Naive B cell (primary cell): Measurements from ENCODE around the gene FBXW7. TPM values are rescaled to one million over a fixed set of nuclear protein-coding genes. Genes with fewer than 3 reads are reported as not detected.
A peak's percentile ranks its signal among the peaks of the same experiment; 100 is the strongest.

ENCODE experiments used
- ATAC-seq, 2 donors: fragments of 150-1000 bp; cut with Tn5 transposase; 2 replicates each; pipeline ENCODE4 v1.10.0; 2021; ENCODE audit warnings: low read depth in 2 of 2, mild to moderate bottlenecking in 2 of 2, moderate library complexity in 2 of 2
- DNase-seq: peaks from one replicate; pipeline ENCODE4 v3.0.0; 2022
- H3K27ac Mint-ChIP-seq, 6 donors: one replicate each; pipeline ENCODE4 v1.8.0; 2020 to 2022; ENCODE audit warnings: mild to moderate bottlenecking in 6 of 6, mixed read lengths in 6 of 6, moderate library complexity in 5 of 6, inconsistent platforms in 2 of 6
- H3K27me3 Mint-ChIP-seq, 3 donors: one replicate each; pipeline ENCODE4 v1.8.0; 2021 to 2022; ENCODE audit warnings: mixed read lengths in 3 of 3, mild to moderate bottlenecking in 1 of 3
- H3K36me3 Mint-ChIP-seq, 2 donors: one replicate each; pipeline ENCODE4 v1.8.0; 2020 to 2022; ENCODE audit warnings: mixed read lengths in 2 of 2, inconsistent platforms in 1 of 2, mild to moderate bottlenecking in 1 of 2
- H3K4me1 Mint-ChIP-seq, 3 donors: one replicate each; pipeline ENCODE4 v1.8.0; 2020 to 2022; ENCODE audit warnings: mixed read lengths in 3 of 3, inconsistent platforms in 1 of 3, mild to moderate bottlenecking in 1 of 3, moderate library complexity in 1 of 3
- H3K4me3 Mint-ChIP-seq, 8 donors: one replicate each; pipeline ENCODE4 v1.8.0; 2020 to 2022; ENCODE audit warnings: mild to moderate bottlenecking in 8 of 8, mixed read lengths in 8 of 8, moderate library complexity in 8 of 8, inconsistent platforms in 2 of 8
- H3K9me3 Mint-ChIP-seq, 7 donors: one replicate each; pipeline ENCODE4 v1.8.0; 2020 to 2022; ENCODE audit warnings: mixed read lengths in 7 of 7, mild to moderate bottlenecking in 5 of 7, inconsistent platforms in 2 of 7, moderate library complexity in 1 of 7
- polyA plus RNA-seq, 6 donors: library from polyadenylated mRNA; unstranded; fragments of 300-500 nt; fragmentation: Illumina TruSeq; gene quantifications; one replicate each; pipeline ENCODE4 v1.2.3, GENCODE V29; 2021; ENCODE audit warnings: low read depth in 6 of 6

FBXW7 gene
- polyA plus RNA-seq, 6 donors from 2014 or later = 35.6 to 64.2 (median 39.0) TPM

DNA sequence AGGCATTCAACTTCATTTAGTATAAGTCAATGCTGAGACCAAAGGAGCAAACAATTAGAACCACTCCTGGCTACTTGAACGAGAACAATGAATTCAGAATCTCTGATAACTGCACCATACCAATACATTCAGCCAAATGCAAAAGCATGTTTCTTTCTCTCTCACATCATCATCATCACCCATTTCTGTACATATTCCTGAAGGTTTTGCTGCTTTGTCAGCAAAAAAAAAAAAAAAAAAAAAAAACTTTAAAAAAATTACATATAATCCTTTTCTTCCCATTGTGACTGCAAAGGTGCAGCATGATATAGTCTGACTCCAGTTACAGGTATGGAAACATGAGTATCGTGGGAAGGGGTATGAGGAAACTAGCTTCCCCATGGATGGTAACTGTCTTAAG, 35.6 kb downstream of the FBXW7 start:
- Mint-ChIP-seq H3K9me3 (no peaks in the 10 kb centered on the region), H3K4me3 (no peak overlapping the region), H3K27ac (no peak overlapping the region), H3K4me1 (peaks cover 21 to 40% (median 27%) of the 10 kb centered on the region in 3 donors), H3K27me3 (no peaks in the 10 kb centered on the region), H3K36me3 (no peaks in the 10 kb centered on the region)
- ATAC-seq (no peak), DNase-seq (no peak)

DNA sequence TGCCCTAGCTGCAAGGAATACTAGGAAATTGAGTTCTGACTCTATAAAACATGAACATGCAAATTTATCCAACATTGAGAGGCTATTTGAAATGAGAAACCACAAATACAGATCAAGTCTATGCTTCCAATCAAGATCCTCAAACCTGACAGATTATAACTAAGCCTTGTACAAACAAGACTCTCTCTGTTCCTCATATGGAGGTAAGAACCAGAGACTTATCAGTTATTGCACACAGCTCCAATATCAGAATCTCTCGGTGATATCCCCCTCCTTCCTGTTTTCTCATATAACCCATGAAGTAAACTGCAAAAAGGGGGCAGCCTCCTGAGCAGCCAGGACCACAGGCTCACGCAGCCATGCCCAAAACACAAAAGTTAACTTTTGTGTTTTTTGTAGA, 36.5 kb downstream of the FBXW7 start:
- no peak for ATAC-seq
- Mint-ChIP-seq H3K4me1 (peaks cover 23 to 42% (median 27%) of the 10 kb centered on the region in 3 donors), H3K27me3 (no peaks in the 10 kb centered on the region), H3K27ac (no peak overlapping the region), H3K36me3 (no peaks in the 10 kb centered on the region), H3K9me3 (no peaks in the 10 kb centered on the region), H3K4me3 (no peak overlapping the region)
- no peak for DNase-seq

DNA sequence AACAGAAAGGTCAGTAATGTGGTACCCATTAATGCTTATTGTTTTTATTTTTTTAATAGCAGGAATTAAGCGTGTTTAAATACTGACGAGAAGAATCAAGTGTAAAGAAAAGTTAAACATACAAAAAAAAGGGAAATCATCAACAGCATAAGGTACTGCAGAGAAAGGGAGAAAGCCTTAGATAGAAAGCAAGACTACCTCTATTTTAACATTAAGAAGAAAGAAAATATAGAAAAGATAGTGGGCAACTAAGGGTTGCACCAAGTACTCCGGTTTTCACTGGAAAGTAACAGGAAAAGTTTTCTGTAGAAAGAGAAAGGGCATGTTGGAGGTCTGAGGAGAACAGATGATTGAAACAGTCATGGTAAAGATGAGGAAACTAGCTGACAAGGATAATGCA, 41.9 kb downstream of the FBXW7 start:
- no peak for ATAC-seq

DNA sequence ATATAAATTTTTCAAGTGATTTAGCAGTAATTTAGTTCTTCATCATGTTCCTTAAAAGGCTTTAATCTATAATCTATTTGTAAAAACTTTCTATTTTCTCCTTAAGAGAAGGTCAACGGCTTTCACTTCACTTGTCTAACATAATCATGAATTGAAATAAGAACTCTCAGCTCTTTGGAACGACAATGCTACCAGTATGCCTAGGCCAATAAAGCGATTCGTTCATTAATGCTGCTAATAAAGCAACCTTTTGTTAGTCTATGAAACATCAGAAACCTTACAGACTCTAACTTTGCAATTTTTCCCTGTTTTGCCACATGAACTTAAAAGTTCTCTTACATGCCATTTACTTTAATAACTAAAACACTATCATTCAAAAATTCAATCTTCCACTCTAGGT, 47.6 kb downstream of the FBXW7 start:
- ATAC-seq = no peak
- H3K27ac Mint-ChIP-seq = no peak overlapping the region
- H3K9me3 Mint-ChIP-seq = no peaks in the 10 kb centered on the region
- peaks cover 0 to 6% of the 10 kb centered on the region in 2 donors for H3K36me3 Mint-ChIP-seq
- peaks cover 14 to 23% (median 16%) of the 10 kb centered on the region in 3 donors for H3K4me1 Mint-ChIP-seq
- no peak for DNase-seq
- no peak overlapping the region for H3K4me3 Mint-ChIP-seq
- no peaks in the 10 kb centered on the region for H3K27me3 Mint-ChIP-seq

More for the DNA sequence above, 41.9 kb downstream of the FBXW7 start:
- H3K27ac Mint-ChIP-seq = peak overlapping the region in 3 of 6 donors; percentile 26 to 64 (median 29)
- no peak for DNase-seq
- H3K4me1 Mint-ChIP-seq = peaks cover 24 to 51% (median 26%) of the 10 kb centered on the region in 3 donors
- no peaks in the 10 kb centered on the region for H3K9me3 Mint-ChIP-seq
- no peaks in the 10 kb centered on the region for H3K27me3 Mint-ChIP-seq
- H3K4me3 Mint-ChIP-seq = no peak overlapping the region
- H3K36me3 Mint-ChIP-seq = peaks cover 0 to 6% of the 10 kb centered on the region in 2 donors

DNA sequence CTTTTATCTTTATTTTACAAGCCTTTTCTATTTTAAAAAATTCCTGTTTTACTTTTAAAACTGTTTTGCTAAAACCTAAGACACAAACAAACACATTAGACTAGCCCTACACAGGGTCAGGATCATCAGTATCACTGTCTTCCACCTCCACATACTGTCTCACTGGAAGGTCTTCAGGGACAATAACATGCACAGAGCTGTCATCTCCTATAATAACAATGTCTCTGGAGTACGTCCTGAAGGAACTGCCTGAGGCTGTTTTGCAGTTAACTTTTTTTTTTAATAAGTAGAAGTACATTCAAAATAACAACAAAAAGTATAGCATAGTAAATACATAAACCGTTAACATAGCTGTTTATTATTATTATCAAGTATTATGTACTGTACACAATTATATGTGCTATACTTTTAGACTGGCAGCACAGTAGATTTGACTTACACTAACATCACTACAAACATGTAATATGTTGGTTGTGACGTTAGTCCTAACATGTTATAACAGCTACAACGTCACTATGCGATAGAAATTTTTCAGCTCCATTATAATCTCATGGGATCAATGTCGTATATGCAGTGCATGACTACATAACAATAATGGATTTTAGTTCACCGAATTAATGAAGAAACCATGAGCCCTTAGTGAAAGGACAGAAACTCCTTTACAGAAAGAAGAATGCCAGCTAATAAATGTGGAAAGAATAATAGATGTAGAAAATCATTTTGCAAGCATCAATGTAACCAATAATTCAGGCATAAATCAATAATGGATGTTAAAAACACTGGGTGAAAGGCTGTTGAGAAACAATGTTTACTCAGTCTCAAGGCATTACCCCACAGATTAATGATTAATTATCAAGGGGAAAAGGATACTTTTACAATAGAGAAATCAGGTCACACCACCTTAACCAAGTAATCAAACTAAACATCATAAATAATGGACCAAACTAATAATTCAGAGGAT, 49.2 kb downstream of the FBXW7 start:
- Mint-ChIP-seq H3K27me3 (no peaks in the 10 kb centered on the region), H3K4me3 (no peak overlapping the region), H3K9me3 (no peaks in the 10 kb centered on the region), H3K4me1 (peaks cover 10 to 16% (median 16%) of the 10 kb centered on the region in 3 donors), H3K27ac (no peak overlapping the region), H3K36me3 (peaks cover under 1 to 1% of the 10 kb centered on the region in 2 donors)
- no peak for DNase-seq
- no peak for ATAC-seq

DNA sequence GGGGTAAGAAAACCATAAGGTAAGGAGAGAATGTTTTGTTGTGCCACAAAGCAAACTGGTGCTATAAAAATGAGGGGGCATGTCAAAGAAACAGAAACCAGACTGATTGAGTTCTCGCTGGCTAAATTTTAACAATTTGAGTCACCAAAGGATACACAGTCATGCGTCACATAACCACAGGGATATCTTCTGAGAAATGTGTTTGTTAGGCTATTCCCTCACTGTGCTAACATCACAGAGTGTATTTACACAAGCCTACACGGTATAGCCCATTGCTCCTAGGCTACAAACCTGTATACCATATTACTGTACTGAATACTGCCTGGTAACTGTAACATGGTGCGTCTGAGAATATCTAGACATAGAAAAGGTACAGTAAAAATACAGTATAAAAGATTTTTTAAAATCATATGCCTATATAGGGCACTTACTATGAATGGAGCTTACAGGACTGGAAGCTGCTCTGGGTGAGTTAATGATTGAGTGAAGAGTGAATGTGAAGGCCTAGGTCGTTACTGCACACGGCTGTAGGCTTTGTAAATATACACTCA, 50.1 kb downstream of the FBXW7 start:
- Mint-ChIP-seq H3K4me1 (peaks cover 10 to 18% (median 15%) of the 10 kb centered on the region in 3 donors), H3K9me3 (peaks cover 0 to 1% (median 0%) of the 10 kb centered on the region in 7 donors), H3K27ac (no peak overlapping the region), H3K4me3 (no peak overlapping the region), H3K36me3 (peaks cover 7 to 9% of the 10 kb centered on the region in 2 donors), H3K27me3 (no peaks in the 10 kb centered on the region)
- ATAC-seq (peak; percentile 45 to 79), DNase-seq (no peak)

DNA sequence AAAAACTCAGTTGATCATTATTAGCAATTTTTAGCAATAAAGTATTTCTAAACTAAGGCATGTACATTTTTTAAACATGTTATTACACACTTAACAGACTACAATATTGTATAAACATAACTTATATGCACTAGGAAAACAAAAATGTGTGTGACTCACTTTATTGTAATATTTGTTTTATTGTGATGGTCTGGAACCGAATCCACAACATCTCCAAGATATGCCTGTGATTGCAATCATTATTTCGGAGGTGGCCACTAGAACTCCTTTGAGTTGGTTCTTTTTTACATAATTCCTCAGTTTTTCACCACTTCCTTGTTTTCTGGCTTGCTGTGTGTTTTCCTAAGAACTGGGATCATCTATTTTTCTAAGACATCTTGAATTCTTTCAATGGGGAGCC, 53.7 kb downstream of the FBXW7 start:
- peaks cover 7 to 10% of the 10 kb centered on the region in 2 donors for H3K36me3 Mint-ChIP-seq
- H3K4me3 Mint-ChIP-seq = no peak overlapping the region
- peaks cover 11 to 19% (median 12%) of the 10 kb centered on the region in 3 donors for H3K4me1 Mint-ChIP-seq
- no peaks in the 10 kb centered on the region for H3K27me3 Mint-ChIP-seq
- peaks cover 0 to 1% (median 0%) of the 10 kb centered on the region in 7 donors for H3K9me3 Mint-ChIP-seq
- no peak for ATAC-seq
- H3K27ac Mint-ChIP-seq = no peak overlapping the region
- DNase-seq = no peak

DNA sequence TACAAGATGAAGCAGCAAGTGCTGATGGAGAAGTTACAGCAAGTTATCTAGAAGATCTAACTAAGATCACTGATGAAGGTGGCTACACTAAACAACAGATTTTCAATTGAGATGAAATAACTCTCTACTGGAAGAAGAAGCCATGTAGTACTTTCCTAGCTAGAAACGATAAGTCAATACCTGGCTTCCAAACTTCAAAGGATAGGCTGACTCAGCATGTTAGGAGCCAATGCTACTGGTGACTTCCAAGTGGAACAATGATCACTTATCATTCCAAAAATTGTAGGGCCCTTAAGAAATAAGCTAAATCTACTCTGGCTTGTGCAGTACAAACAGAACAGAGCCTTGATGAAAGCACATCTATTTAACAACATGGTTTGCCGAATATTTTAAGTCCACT, 55.0 kb downstream of the FBXW7 start:
- DNase-seq (no peak), ATAC-seq (no peak)
- H3K9me3 Mint-ChIP-seq = peaks cover 0 to 1% (median 0%) of the 10 kb centered on the region in 7 donors
- no peaks in the 10 kb centered on the region for H3K27me3 Mint-ChIP-seq
- no peak overlapping the region for H3K27ac Mint-ChIP-seq
- no peak overlapping the region for H3K4me3 Mint-ChIP-seq
- peaks cover 17 to 25% (median 18%) of the 10 kb centered on the region in 3 donors for H3K4me1 Mint-ChIP-seq
- peaks cover 7 to 10% of the 10 kb centered on the region in 2 donors for H3K36me3 Mint-ChIP-seq

DNA sequence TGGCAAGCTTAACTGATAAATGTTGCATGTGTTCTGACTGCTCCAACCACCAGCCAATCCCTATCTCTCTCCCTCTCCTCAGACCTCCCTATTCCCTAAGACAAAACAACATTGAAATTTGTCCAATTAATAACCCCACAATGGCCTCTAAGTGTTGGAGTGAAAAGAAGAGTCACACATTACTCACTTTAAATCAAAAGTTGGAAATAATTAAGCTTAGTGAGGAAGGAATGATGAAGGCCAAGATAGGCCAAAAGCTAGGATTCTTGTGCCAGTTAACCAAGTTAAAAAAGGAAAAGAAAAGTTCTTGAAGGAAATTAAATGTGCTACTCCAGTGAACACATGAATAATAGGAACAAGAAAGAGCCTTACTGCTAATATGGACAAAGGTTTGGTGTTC, 55.6 kb downstream of the FBXW7 start:
- ATAC-seq (no peak), DNase-seq (no peak)
- Mint-ChIP-seq H3K27ac (peak overlapping the region in 3 of 6 donors; percentile 1 to 48 (median 29)), H3K9me3 (peaks cover 0 to 1% (median 0%) of the 10 kb centered on the region in 7 donors), H3K36me3 (peaks cover 7 to 10% of the 10 kb centered on the region in 2 donors), H3K27me3 (no peaks in the 10 kb centered on the region), H3K4me1 (peaks cover 15 to 23% (median 22%) of the 10 kb centered on the region in 3 donors), H3K4me3 (no peak overlapping the region)

DNA sequence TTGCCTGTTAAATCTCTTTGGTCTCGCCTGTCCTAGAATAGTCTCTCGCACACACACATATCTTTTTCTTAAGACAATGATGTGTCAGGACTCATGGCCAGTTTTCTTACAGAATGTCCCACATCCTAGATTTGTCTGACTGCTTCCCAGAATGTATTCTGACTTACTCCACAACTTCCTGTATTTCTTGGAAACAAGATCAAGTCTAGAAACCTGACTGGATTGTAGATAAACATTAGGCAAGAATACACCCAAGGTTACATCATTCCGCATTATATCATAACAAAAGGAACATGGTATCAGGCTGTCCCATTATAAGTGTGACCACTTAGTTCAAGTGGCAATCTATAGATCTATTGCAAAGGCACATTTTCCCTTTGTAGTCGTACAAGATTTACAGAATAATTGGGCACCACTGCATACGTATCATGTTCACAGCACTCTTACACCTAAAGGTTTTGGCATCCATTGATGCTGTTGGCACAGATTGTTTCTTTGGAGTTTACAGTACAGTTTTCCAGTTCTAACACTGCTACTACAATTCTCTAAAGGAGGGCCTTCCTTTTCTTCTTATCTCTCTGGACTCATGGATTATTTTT, 56.4 kb downstream of the FBXW7 start:
- H3K27ac Mint-ChIP-seq = no peak overlapping the region
- H3K36me3 Mint-ChIP-seq = peaks cover 7 to 10% of the 10 kb centered on the region in 2 donors

DNA sequence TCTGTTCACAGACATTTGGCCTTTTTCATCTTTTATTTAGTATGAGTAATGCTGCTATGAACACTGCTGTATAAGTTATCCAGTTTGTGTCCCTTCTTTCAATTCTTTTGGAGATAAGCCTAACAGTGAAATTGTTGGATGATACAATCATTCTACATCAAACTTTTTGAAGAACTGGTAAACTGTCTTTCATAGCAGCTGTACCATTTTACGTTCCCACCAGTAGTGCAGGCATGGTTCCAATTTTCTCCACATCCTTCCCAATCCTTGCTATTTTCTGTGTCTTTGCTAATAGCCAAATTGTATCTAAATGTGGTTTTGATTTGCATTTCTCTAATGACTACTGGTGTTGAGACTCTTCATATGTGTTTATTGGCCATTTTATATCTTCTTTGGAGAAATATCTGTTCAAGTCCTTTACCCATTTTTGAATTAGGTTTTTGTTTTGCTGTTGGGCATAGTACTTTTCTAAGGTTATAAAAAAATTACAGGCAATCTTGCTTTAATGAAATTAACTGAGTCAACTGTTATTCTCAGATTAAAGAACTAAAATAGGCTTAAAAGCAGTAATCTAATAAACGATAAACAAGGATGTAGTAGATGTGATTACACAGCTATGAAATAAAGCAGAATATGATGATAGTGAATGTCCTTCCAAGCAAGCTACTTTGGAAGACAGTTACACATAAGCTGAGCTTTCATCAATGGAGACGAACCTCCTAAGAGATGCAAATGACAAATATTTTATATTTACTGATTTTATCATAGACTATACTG, 57.2 kb downstream of the FBXW7 start:
- ATAC-seq = no peak
- H3K9me3 Mint-ChIP-seq = peaks cover 0 to 1% (median 0%) of the 10 kb centered on the region in 7 donors
- no peaks in the 10 kb centered on the region for H3K27me3 Mint-ChIP-seq
- H3K4me1 Mint-ChIP-seq = peaks cover 15 to 27% (median 21%) of the 10 kb centered on the region in 3 donors
- H3K36me3 Mint-ChIP-seq = peaks cover 7 to 10% of the 10 kb centered on the region in 2 donors
- H3K4me3 Mint-ChIP-seq = no peak overlapping the region
- peak overlapping the region in 2 of 6 donors; percentile 19 to 73 for H3K27ac Mint-ChIP-seq
- no peak for DNase-seq

More for the DNA sequence above, 56.4 kb downstream of the FBXW7 start:
- H3K4me3 Mint-ChIP-seq = no peak overlapping the region
- ATAC-seq (no peak), DNase-seq (no peak)
- H3K27me3 Mint-ChIP-seq = no peaks in the 10 kb centered on the region
- peaks cover 15 to 22% (median 21%) of the 10 kb centered on the region in 3 donors for H3K4me1 Mint-ChIP-seq
- peaks cover 0 to 1% (median 0%) of the 10 kb centered on the region in 7 donors for H3K9me3 Mint-ChIP-seq

DNA sequence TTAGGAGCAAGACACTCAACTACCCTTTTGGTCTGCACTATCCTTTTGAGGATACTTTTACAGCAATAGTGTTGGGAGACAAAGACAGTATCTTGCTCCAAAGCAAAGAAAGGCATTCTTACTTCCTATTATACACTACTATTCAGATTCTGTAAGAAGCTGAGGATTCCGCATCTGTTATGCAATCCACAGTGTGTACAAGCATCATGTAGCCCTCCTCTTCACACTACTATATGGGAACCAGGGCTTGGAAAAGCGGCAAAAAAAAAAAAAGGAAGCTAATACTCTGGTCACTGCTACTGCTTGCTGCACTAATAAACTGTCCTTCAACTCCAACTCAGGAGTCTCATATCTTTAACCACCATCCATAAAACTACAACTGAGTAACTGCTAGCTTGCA, 59.1 kb downstream of the FBXW7 start:
- no peak overlapping the region for H3K4me3 Mint-ChIP-seq
- ATAC-seq = no peak

More for the DNA sequence above, 59.1 kb downstream of the FBXW7 start:
- Mint-ChIP-seq H3K4me1 (peaks cover 13 to 30% (median 21%) of the 10 kb centered on the region in 3 donors), H3K27me3 (no peaks in the 10 kb centered on the region), H3K9me3 (peaks cover 0 to 1% (median 0%) of the 10 kb centered on the region in 7 donors), H3K36me3 (peaks cover 7 to 14% of the 10 kb centered on the region in 2 donors), H3K27ac (no peak overlapping the region)
- DNase-seq = no peak
